Heart right ventricle (tissue), 16 donors: Measurements from ENCODE around the gene TOMM6. TPM values are rescaled to one million over a fixed set of nuclear protein-coding genes. Genes with fewer than 3 reads are reported as not detected.

Experiments used
- ATAC-seq, 8 donors: fragments of 200-7000 bp; cut with Tn5 transposase; one replicate each; pipeline ENCODE4 v1.9.1; 2020; ENCODE audit warnings: mild to moderate bottlenecking in 8 of 8, moderate library complexity in 8 of 8, moderate number of reproducible peaks in 1 of 8
- DNase-seq, 2 donors: peaks; one replicate each; pipeline ENCODE4 v3.0.0-alpha.2; 2020
- H3K27ac ChIP-seq, 10 donors: fragments of 200-600 bp; sonication (generic) in 2 of 10; one replicate each; pipeline versions ENCODE4 v1.5.0 to v1.8.0; 2020 to 2022; ENCODE audit warnings: mild to moderate bottlenecking in 3 of 10
- H3K27me3 ChIP-seq, 7 donors: fragments of 200-600 bp; one replicate each; pipeline ENCODE4 v1.8.0; 2021 to 2022; ENCODE audit warnings: mild to moderate bottlenecking in 2 of 7
- H3K36me3 ChIP-seq, 9 donors: fragments of 200-600 bp; sonication (generic) in 1 of 9; one replicate each; pipeline versions ENCODE4 v1.5.0 to v1.8.0; 2020 to 2022; ENCODE audit warnings: mild to moderate bottlenecking in 2 of 9
- H3K4me1 ChIP-seq, 9 donors: fragments of 200-600 bp; sonication (generic) in 1 of 9; one replicate each; pipeline versions ENCODE4 v1.5.0 to v1.8.0; 2020 to 2022; ENCODE audit warnings: mild to moderate bottlenecking in 4 of 9
- H3K4me3 ChIP-seq, 10 donors: fragments of 200-600 bp; sonication (generic) in 2 of 10; one replicate each; pipeline versions ENCODE4 v1.5.0 to v1.8.0; 2020 to 2022; ENCODE audit warnings: mild to moderate bottlenecking in 7 of 10, moderate library complexity in 2 of 10
- H3K9me3 ChIP-seq, 11 donors: fragments of 200-600 bp in 10 of 11; sonication (generic) in 2 of 11; one replicate each; pipeline versions ENCODE4 v1.5.0 to v1.8.0; 2013 to 2022; ENCODE audit warnings: mild to moderate bottlenecking in 2 of 11, control low read depth in 1 of 11, moderate library complexity in 1 of 11
- CTCF ChIP-seq, 9 donors: fragments of 200-600 bp; sonication (generic) in 2 of 9; IDR thresholded peaks; one replicate each; pipeline versions ENCODE4 v1.5.0 to v1.8.0; 2021 to 2022; ENCODE audit warnings: antibody characterized with exemption in 9 of 9, mild to moderate bottlenecking in 5 of 9, moderate library complexity in 1 of 9
- WGBS, 2 donors: extraction: QIAGEN DNeasy Blood & Tissue Kit; methylation state at CpG; one replicate each; pipeline ENCODE4 v1.1.7; 2013; ENCODE audit warnings: inconsistent platforms in 1 of 2; 5-methylcytosine and 5-hydroxymethylcytosine counted together
- intact Hi-C, 10 donors: fragments of 100-400 bp; cut with DNase I; formaldehyde crosslinking; loops; one replicate each; pipeline versions ENCODE4 v1.11.1 to v1.14.2; 2022
- polyA plus RNA-seq, 2 donors: library from polyadenylated mRNA; stranded (reverse); fragments of 200-250 nt; gene quantifications; one replicate each; pipeline ENCODE4 v1.2.3, GENCODE V29; 2013
- total RNA-seq, 10 donors: library from RNA; stranded (reverse); fragmentation: NEBNext Ultra II Directional in 3 of 10; extraction: Animal tissue kit (Norgen Biotek cat#: 25700) in 3 of 10; gene quantifications; one replicate each; pipeline versions ENCODE4 v1.2.1 to v1.2.4, GENCODE V29; 2021 to 2023
- donor health status: Arrhythmogenic right ventricular cardiomyopathy.
- donor health status: ischemic (EF 13 %, LVEDD 7.1; RV severe dilation, severe dysfunction).
- donor health status: healthy with polysubstance abuse.
- donor health status: DM: no; HTN: yes; CAD: no.
- donor health status: DM: no; HTN: no; CAD: no.
- donor health status: ischemic (EF 25% LVEDD 6.9; RV normal size, moderate dysfunction).
- donor health status: ischemic (EF 25% LVEDD 5.7; RV mildly dilated, moderate dysfunction).
- donor health status: healthy.
- donor health status: DM: yes; HTN: yes; CAD: no.
- donor health status: Ischemic cardiomyopathy.
- donor health status: ischemic (EF 35%, LVEDD 5.7; RV mildly dilated, moderate dysfunction).
- donor health status: nonischemic (EF 11% LVEDD 7.7; RV severe dilation, severe dysfunction).
- donor health status: DM: yes; HTN: yes; CAD: no.
- donor health status: PGD.
- donor health status: ischemic (EF 29% LVEDD 5.4; RV normal size, mild dysfunction).
- donor health status: nonischemic (EF 23%, LVEDD 6.1; RV moderate dilation, normal function).

Gene TOMM6
- total and polyA plus RNA-seq, 12 donors = 135 to 291 (median 186) TPM

GRCh38 chr6:41767112-41767833 lies 20.2 kb upstream of the TOMM6 start:
- ATAC-seq (peak; percentile 69 to 94 (median 86)), DNase-seq (peak in 1 of 2 donors; percentile 85)
- Histone ChIP-seq H3K4me3 (no peak overlapping the region), H3K36me3 (peaks cover 0 to 34% (median 14%) of the 10 kb centered on the region in 9 donors), H3K9me3 (no peaks in the 10 kb centered on the region), H3K4me1 (peaks cover 4 to 30% (median 18%) of the 10 kb centered on the region in 9 donors), H3K27ac (peak overlapping the region in 9 of 10 donors; percentile 48 to 85 (median 67)), H3K27me3 (no peaks in the 10 kb centered on the region)
- no peak for TF ChIP-seq CTCF (IDR thresholded peaks at IDR 0.05)
- WGBS, 2 donors = 22 to 23% methylated on average over 12 of the region's 12 CpGs
- intact Hi-C loops = no loop called here

GRCh38 chr6:41768545-41769308 lies 18.8 kb upstream of the TOMM6 start:
- no peak for ATAC-seq
- H3K27me3 ChIP-seq = no peaks in the 10 kb centered on the region
- no peak for DNase-seq
- WGBS, 2 donors = 70 to 75% methylated on average over 10 of the region's 10 CpGs
- no peak for TF ChIP-seq CTCF (IDR thresholded peaks at IDR 0.05)
- peaks cover 0 to 48% (median 14%) of the 10 kb centered on the region in 9 donors for H3K36me3 ChIP-seq
- no peak overlapping the region for H3K4me3 ChIP-seq
- intact Hi-C loops = no loop called here
- peak overlapping the region in 3 of 10 donors; percentile 48 to 85 (median 78) for H3K27ac ChIP-seq
- no peaks in the 10 kb centered on the region for H3K9me3 ChIP-seq
- H3K4me1 ChIP-seq = peaks cover 4 to 30% (median 18%) of the 10 kb centered on the region in 9 donors

GRCh38 chr6:41769376-41769775 lies 18.1 kb upstream of the TOMM6 start:
- H3K4me3 ChIP-seq = no peak overlapping the region
- peak overlapping the region in 2 of 10 donors; percentile 78 to 85 for H3K27ac ChIP-seq
- no peak for ATAC-seq
- TF ChIP-seq CTCF (IDR thresholded peaks at IDR 0.05) = no peak
- peaks cover 4 to 30% (median 18%) of the 10 kb centered on the region in 9 donors for H3K4me1 ChIP-seq
- WGBS, 2 donors = 98% methylated on average over 8 of the region's 8 CpGs
- no peaks in the 10 kb centered on the region for H3K9me3 ChIP-seq
- DNase-seq = no peak
- intact Hi-C loops = no loop called here
- peaks cover 0 to 55% (median 16%) of the 10 kb centered on the region in 9 donors for H3K36me3 ChIP-seq
- no peaks in the 10 kb centered on the region for H3K27me3 ChIP-seq

GRCh38 chr6:41770381-41771057 lies 17.0 kb upstream of the TOMM6 start:
- DNase-seq = no peak
- Histone ChIP-seq H3K4me3 (no peak overlapping the region), H3K36me3 (peaks cover 0 to 66% (median 28%) of the 10 kb centered on the region in 9 donors), H3K9me3 (no peaks in the 10 kb centered on the region), H3K4me1 (peaks cover 4 to 30% (median 18%) of the 10 kb centered on the region in 9 donors), H3K27me3 (no peaks in the 10 kb centered on the region), H3K27ac (no peak overlapping the region)
- intact Hi-C loops = loop anchor here in 6 of 10 donors (10.0 kb wide), 5 partner anchors 76 to 406 kb away; partner anchors contain the start of gene GUCA1A (in 1 of the 6)
- ATAC-seq = no peak
- TF ChIP-seq CTCF (IDR thresholded peaks at IDR 0.05) = no peak
- WGBS, 2 donors = 93 to 94% methylated on average over 30 of the region's 30 CpGs
